Activated effector memory CD4-positive, alpha-beta T cell treated with Interleukin-2 at 50 U/mL for 16 hours (primary cell): ENCODE measurements around the gene CIZ1.
"Not testable (repeated sequence)": the region's sequence is repeated elsewhere in the genome, so short reads cannot be mapped to it uniquely, and the experiment has no call there.

Experiments used
- DNase-seq: peaks from one replicate; pipeline ENCODE4 v3.0.0-alpha.2; 2020

Gene CIZ1

GRCh38 chr9:128185979-128186965 lies 5.1 kb downstream of the CIZ1 start:
- no peak for DNase-seq

- DNase-seq, result no peak
Measured at GRCh38 chr9:128182893-128183588, 8.3 kb downstream of the CIZ1 start.

DNA sequence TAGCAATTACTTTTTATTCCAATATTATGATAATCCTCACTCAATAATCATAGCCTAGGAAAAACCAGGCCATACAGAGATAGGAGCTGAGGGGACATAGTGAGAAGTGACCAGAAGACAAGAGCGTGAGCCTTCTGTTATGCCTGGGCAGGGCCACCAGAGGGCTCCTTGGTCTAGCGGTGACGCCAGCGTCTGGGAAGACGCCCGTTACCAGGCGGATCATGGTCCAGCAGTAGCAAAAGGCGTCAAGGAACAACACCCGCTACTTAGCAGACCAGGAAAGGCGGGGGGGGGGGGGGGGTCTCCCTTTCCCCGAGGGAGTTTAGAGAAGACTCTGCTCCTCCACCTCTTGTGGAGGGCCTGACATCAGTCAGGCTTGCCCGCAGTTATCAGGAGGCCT lies 9.9 kb downstream of the CIZ1 start:
- DNase-seq, result not testable (repeated sequence)

DNA sequence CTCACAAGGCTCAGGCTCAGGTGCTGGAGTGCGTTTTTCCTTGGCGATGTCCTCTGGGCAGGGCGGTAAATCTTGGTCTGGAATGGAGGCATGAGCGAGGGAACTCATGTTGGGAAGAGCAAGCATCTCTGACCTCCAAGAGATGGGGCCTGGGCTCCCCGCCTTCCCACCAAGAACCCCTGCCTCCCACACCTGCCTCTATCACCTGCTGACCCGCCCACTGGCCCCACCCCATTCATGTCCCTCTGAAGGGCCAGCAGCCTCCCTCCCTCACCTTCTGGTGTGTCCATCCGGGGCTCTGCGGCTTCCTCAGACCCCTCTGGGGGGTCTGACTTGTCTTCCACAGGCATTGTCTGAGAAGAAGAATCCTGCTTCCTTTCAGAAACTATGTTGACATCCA lies 10.9 kb downstream of the CIZ1 start:
- no peak for DNase-seq

DNA sequence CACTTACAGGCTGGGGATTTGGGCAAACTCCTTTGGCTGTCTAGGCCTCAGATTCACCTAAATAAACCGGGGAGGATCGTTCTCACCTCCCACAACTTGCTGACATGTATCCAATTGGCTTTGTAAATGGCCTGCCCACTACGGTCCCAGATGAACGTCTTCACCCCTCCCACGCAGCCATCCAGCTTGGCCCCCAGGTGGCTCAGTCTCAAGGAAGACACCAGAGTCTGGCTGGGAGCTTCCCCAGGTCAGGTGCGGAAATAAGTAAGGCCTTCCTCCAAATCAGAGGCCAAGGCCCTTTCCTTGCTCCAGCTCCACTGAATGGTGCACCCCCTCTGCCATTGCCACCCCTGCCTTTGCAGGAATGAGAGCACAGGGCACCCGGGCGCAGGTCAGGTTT lies 11.4 kb downstream of the CIZ1 start:
- DNase-seq, result no peak

DNA sequence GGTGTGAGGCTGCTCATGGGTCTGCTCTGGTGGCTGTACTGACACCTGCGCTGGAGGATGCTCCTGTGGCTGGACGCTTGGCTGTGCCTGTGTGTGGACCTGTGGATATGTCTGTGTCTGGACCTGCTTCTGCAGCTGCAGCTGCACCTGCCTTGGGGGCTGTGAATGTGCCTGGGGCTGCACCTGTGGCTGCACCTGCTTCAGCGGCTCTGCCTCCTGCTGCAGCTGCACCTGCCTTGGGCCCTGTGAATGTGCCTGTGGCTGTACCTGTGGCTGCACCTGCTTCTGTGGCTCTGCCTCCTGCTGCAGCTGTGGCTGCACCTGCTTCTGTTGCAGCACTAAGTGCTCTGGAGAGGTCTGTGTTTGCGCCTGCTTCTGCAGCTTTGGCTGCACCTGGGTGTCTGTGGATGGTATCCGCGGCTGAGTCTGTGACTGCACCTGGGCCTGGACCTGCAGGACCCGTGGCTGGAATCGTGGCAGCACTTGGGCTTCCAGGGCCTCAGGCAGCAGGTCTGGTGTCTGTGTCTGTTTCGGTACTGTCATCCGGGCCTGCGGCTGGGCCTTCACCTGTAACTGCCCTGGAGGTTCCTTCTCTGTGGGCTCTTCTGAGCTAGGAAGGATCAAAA lies 12.5 kb downstream of the CIZ1 start:
- no peak for DNase-seq

GRCh38 chr9:128175726-128176125 lies 15.6 kb downstream of the CIZ1 start:
- DNase-seq, result no peak

DNA sequence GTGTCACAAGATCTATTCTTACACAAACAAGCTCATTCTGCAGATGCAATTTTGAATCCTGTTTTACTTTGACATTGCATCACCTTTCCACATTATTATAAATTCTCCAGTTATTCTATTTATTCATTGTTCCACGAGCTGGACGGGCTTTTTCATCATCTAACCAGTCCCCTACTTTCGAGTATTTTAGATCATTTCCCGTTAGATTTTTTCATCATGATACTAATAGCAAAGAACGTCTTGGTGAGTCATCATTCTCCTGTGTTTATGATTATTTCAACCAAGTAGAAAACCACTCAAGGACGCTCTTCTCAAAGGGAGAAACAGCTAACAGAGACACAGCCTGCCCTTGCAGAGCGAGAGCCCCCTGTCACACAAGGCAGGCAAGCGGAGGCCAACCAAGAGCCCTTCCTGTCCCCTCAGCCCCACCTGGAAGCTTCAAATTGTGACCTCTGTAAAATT lies 16.2 kb downstream of the CIZ1 start:
- no peak for DNase-seq

DNA sequence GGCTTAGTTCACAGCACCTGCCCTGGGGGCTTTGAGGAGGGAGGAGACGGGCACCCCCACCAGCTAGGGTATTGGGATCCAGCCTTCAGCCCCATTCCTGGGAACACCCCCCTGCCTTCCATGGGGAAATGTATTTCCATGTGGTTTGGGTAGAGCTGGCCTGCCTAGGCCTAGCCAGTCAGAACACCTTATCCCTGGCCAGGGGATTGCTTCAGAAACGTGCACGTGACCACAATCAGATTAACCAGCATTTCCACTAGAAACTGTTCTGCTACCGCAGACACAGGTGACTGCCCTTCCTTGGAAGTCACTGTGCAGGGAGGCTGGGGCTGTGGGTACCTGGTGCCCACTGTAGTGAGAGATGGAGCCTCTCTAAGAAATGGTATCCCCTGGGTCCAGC lies 17.3 kb downstream of the CIZ1 start:
- DNase-seq, result no peak

DNA sequence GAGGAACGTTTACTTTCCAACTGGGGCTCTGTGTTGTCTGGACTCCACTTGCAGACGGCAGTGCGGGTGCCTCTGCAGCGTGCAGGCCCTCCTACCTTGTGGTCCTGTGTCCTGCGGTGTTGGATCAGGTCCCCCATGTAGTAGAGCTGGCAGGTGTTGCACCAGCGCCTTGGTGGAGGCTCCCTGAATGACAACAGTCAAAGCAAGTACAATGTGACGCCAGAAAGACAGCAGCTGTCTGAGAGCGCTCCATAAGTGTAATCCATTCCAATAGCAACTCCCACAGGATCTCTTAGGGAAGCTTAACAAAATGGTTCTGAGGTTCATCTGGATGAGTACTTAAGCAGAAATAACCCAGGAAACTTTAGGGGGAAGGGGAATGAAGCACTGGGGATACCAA lies 21.4 kb downstream of the CIZ1 start:
- no peak for DNase-seq

DNA sequence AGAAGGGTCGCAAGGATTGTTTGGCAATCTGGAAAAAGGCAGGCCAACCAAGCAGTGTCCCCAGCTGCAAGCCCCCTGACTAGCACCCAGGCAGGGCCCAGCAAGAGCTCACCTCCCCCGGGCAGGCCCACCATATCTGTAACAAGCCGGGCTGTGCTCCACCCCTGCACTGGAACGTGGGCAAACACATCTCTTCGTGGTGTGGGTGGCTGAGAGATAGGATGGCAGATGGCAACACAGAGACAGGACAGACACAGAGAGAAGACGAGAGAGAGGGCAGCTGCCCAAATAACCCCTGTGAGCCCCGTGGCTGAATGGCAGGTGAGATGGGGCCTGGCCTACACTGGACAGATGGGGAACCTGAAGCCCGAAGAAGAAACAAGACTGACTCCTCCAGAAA lies 21.9 kb downstream of the CIZ1 start:
- no peak for DNase-seq

DNA sequence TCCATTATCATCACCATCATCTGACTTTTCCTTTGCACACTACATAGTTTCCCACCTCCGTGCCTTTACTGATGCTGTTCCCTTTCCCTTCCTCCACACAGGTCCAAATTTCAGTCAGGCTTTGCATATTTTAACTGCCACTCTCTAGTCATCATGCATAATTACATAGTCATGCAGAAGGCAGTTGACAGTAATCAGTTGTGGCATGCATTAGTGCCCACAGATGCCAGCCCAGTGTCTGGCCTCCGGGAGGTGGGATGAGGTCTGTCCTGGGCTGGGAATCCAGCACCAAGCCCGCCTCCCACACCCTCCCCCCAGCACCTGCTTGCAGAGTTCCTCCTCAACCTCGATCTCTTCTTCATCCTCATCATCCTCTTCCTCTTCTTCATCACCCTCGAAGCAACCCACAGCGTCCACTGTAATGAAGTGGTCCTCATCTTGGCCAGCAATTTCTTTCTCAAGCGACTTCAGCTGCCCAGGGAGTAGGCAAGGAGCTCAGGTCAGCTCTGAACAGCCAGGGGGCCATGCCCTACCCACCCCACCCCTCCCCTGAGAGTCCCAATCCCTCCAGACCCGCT lies 22.6 kb downstream of the CIZ1 start:
- no peak for DNase-seq

- DNase-seq, result no peak
Measured at GRCh38 chr9:128167209-128167608, 24.2 kb downstream of the CIZ1 start.

DNA sequence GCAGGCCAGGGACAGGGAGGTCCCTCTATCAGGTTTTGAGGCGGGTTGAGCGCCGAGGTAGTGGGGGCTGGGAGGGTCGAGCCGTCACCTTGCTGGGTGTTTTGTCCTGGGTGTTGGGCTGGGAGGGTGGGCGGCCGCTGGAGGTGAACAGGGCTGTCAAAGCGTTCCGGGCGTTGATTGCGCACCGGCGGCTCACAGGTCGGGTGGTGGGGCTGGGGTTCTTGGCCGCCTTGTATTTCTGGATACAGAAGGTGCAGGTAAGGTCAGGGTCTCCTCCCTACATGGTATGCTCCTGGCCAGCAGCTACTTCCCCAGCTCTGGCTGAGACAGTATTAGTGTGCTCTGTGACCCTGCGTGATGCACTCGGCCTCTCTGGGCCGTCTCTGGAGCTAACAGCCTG lies 25.2 kb downstream of the CIZ1 start:
- DNase-seq, result no peak

DNA sequence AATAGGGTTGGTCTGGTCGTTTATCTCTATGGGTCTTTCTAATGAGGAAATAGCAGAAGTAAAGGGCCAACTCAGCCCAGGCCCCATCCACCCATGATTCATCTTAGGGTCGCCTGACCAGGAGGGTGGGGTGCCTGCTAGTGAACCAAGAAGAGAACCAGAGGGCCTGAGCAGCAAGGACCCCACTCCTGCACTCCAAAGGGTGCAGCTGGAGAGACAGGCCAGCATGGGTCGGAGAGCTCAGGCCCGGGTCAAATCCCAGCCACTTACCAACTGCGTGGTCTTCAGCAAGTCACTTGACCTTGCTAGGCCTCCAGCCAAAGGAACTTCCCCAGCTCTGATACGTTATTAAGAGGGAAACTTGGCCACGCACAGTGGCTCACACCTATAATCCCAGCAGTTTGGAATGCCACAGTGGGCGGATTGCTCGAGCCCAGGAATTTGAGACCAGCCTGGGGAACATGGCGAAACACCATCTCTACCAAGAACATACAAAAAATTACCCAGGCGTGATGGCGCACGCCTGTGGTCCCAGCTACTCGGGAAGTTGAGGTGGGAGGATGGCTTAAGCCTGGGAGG lies 27.0 kb downstream of the CIZ1 start:
- no peak for DNase-seq

DNA sequence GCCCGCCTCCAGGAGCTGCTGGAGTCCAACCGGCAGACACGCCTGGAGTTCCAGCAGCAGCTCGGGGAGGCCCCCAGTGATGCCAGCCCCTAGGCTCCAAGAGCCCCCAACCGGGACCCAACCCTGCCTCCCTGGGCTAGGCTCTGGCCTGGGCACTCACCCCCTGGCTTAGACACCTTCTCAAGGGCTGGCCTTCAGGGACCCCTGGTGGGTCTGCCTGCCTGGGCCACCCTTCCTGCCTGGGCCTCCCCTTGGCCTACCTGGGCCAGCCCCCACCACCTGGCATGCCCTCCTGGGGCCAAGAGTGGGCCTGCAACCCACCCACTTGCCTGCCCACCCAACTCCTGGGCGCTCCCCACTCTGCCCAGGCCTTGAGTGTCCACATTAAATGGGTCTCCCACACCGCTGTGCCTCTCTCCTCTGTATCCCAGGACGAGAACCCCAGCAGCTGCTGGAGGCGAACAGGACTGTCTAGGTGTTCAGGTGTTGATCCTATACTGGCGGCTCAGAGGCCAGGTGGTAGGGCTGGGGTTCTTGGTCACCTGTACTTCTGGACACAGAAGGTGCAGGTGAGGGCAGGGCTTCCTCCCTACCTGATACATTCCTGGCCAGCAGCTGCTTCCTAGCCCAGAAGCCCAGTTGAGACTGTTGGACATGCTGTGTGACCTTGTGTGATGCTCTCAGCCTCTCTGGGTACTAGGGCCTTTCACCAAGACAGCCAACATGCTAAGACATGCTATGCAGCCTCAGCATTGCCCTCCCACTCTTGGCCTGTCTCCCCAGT lies 27.7 kb downstream of the CIZ1 start:
- no peak for DNase-seq

- no peak for DNase-seq
Measured at GRCh38 chr9:128163027-128163515, 28.3 kb downstream of the CIZ1 start.

DNA sequence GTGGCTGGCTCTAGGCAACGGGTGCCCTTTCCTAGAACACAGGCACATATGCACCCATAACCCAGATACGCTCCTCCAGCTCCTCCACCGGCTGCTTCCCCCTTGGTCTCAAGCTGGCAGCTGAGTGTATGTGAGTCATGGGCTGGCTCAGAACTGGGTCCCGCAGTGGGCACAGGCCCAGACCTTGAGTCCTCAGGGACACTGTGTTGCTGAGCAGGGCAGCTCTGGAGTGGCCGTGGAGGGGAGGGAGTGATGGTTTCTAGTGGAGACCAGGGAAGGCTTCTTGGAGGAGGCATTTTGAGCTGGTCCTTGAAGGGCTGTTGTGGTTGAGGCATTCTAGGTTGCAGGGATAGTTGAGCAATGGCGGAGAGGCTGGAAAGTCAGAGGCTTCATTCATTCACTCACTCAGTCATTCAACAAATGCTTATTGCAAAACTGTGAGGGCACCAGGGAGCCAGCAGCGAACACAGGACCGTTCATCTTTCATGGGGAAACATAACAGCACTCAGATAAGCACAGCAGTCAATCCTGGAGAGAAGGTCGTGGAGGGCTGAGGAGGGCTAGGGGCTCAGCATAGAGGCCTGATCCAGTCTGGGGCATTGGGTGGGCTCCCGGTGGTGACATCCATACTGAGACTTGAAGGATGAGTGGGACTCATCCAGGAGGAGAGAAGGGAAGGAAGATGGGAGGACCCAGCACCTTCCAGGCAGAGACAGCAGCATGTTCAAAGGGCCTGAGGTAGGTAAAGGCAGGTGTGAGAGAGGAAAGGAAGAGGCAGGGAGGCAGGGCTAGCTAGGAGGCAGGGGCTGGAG lies 29.0 kb downstream of the CIZ1 start:
- DNase-seq, result no peak

GRCh38 chr9:128161215-128161902 lies 30.0 kb downstream of the CIZ1 start:
- DNase-seq, result no peak

- peak; percentile 9 for DNase-seq
Measured at GRCh38 chr9:128160603-128160987, 30.8 kb downstream of the CIZ1 start.
